OCI-LY7 (cell line): ENCODE data around the gene AVPI1.

Experiments used
- CTCF ChIP-seq: fragments of 200-600 bp; sonication (generic); conservative IDR thresholded peaks from 2 replicates; pipeline ENCODE4 v1.5.1; 2014; ENCODE audit warnings: mild to moderate bottlenecking, antibody characterized with exemption, low read length, moderate library complexity, mixed read lengths
- EZH2phosphoT487 ChIP-seq: fragments of 200-600 bp; sonication (generic); IDR thresholded peaks from 2 replicates; pipeline ENCODE4 v1.6.1; 2018; ENCODE audit warnings: low read depth, borderline replicate concordance, mild to moderate bottlenecking, mixed run types, antibody characterized with exemption, low read length, moderate library complexity, mixed read lengths

GRCh38 chr10:97723001-97723400, 36.0 kb upstream of the AVPI1 start:
- no peak for TF ChIP-seq CTCF
- no peak for TF ChIP-seq EZH2phosphoT487
